ENCODE data around the gene CXCL6. TPM values are rescaled to one million over a fixed set of nuclear protein-coding genes. Genes with fewer than 3 reads are reported as not detected.
A peak's percentile ranks its signal among the peaks of the same experiment; 100 is the strongest.

CXCL6 gene
- total and polyA plus RNA-seq, 7 donors = 0.04 to 0.54 (median 0.14) TPM; not detected in 3

DNA sequence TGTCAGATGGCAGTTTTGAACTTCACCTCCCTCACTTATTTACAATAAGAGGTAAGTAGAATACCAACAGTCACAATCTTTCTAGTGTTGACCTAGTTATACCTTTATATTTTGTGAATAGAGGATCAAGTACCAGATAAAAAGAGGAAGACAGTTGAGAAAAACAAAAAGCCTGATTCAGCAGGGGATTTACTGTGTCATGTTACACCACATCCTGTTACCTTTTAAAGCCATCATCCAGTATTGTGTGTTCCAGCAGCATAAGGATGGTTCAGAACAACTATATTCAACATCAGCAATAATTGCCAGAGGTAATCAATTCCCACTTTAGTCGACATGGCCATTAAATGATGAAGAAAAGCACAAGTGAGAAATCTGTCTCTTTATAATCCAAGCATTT, 21.3 kb upstream of the CXCL6 start:
- Histone ChIP-seq H3K4me3 (no peak overlapping the region), H3K4me1 (no peaks in the 10 kb centered on the region), H3K27ac (no peak overlapping the region), H3K36me3 (ENCODE audit: insufficient read depth in 1 of 2, low read depth in 1 of 2) (no peaks in the 10 kb centered on the region), H3K9me3 (no peaks in the 10 kb centered on the region), H3K27me3 (ENCODE audit: insufficient read depth in 3 of 3, low read length in 2 of 3) (no peaks in the 10 kb centered on the region)
- intact Hi-C loops (cut with DNase I) = no loop called here
- TF ChIP-seq, protein P1, sequence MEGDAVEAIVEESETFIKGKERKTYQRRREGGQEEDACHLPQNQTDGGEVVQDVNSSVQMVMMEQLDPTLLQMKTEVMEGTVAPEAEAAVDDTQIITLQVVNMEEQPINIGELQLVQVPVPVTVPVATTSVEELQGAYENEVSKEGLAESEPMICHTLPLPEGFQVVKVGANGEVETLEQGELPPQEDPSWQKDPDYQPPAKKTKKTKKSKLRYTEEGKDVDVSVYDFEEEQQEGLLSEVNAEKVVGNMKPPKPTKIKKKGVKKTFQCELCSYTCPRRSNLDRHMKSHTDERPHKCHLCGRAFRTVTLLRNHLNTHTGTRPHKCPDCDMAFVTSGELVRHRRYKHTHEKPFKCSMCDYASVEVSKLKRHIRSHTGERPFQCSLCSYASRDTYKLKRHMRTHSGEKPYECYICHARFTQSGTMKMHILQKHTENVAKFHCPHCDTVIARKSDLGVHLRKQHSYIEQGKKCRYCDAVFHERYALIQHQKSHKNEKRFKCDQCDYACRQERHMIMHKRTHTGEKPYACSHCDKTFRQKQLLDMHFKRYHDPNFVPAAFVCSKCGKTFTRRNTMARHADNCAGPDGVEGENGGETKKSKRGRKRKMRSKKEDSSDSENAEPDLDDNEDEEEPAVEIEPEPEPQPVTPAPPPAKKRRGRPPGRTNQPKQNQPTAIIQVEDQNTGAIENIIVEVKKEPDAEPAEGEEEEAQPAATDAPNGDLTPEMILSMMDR (IDR thresholded peaks at IDR 0.05) = no peak
- DNase-seq = no peak
- WGBS, 3 donors = 57 to 65% (median 62%) methylated on average over 1 of the region's 1 CpG
- ATAC-seq = no peak

DNA sequence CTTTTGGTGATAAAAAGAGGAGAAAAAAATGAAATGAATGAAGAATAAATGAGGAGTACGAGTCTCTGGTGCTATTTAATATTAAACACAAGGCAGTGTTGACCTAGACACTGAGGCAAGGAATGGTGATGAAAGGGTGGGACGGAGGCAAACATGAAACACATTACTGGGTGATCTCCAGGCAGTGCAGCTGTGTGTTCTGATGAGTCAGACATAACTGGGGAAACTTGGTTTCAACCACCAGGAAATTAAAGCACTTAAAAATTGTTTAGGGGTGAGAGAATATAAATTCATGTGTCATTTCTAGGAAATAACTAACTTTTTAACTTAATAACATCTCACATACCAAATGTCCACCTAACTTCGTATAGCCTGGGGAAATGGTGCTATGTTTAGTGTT, 19.7 kb upstream of the CXCL6 start:
- TF ChIP-seq, protein P1 (IDR thresholded peaks at IDR 0.05) = no peak
- H3K27ac ChIP-seq = no peak overlapping the region
- no peak for DNase-seq
- H3K4me1 ChIP-seq = no peaks in the 10 kb centered on the region
- no peak overlapping the region for H3K4me3 ChIP-seq
- WGBS, 3 donors = 32 to 46% (median 38%) methylated on average over 3 of the region's 3 CpGs
- peak in 2 of 4 donors; percentile 43 to 59 for ATAC-seq
- intact Hi-C loops (cut with DNase I) = no loop called here
- H3K9me3 ChIP-seq = no peaks in the 10 kb centered on the region
- no peaks in the 10 kb centered on the region for H3K36me3 ChIP-seq (ENCODE audit: insufficient read depth in 1 of 2, low read depth in 1 of 2)
- H3K27me3 ChIP-seq (ENCODE audit: insufficient read depth in 3 of 3, low read length in 2 of 3) = no peaks in the 10 kb centered on the region

DNA sequence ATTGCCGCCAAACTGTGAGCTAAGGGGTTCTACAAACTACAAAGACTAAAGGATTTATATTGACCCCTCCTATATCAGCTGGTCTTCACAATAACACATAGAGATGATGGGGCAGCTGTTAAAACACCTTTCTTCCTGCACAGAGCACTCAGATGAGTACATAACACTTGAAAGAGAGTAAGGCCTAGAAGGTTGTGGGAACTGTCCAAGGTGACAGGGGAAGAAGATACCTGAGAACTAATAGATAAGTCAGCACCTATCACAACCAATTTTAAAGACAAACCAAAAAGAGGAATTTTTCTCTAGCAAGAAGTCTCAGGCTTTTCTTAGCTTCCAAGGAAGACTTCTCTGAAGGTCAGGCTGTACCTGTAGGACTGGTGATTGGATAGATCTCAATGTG, 19.1 kb upstream of the CXCL6 start:
- 72 to 87% (median 85%) methylated on average over 1 of the region's 1 CpG for WGBS, 3 donors
- H3K9me3 ChIP-seq = no peaks in the 10 kb centered on the region
- no peak overlapping the region for H3K4me3 ChIP-seq
- ATAC-seq (no peak), DNase-seq (no peak)
- intact Hi-C loops (cut with DNase I) = no loop called here
- no peak overlapping the region for H3K27ac ChIP-seq
- TF ChIP-seq, protein P1 (IDR thresholded peaks at IDR 0.05) = no peak
- H3K4me1 ChIP-seq = no peaks in the 10 kb centered on the region
- H3K27me3 ChIP-seq (ENCODE audit: insufficient read depth in 3 of 3, low read length in 2 of 3) = no peaks in the 10 kb centered on the region
- no peaks in the 10 kb centered on the region for H3K36me3 ChIP-seq (ENCODE audit: insufficient read depth in 1 of 2, low read depth in 1 of 2)

DNA sequence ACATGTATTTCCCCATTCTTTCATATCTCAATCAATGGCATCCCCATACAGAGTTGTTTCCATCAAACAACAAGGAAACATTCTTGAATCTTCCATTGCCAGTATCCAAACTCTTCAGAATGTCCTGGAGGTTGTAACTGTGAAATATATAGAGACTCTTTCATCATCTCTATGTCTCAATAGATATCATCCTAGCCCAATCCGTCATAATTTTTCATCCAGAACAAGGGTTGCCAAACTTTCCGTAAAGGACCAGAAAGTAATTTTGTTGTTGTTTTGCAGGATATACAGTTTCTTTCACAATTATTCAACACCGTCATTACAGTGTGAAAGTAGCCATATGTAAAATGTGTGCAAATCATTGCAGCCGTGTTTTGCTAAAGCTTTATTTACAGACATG, 15.2 kb upstream of the CXCL6 start:
- WGBS, 3 donors = 85 to 89% (median 88%) methylated on average over 4 of the region's 4 CpGs
- no peak for ATAC-seq
- no peak overlapping the region for H3K27ac ChIP-seq
- H3K36me3 ChIP-seq (ENCODE audit: insufficient read depth in 1 of 2, low read depth in 1 of 2) = no peaks in the 10 kb centered on the region
- TF ChIP-seq, protein P1 (IDR thresholded peaks at IDR 0.05) = no peak
- H3K4me3 ChIP-seq = no peak overlapping the region
- no peak for DNase-seq
- no peaks in the 10 kb centered on the region for H3K27me3 ChIP-seq (ENCODE audit: insufficient read depth in 3 of 3, low read length in 2 of 3)
- H3K9me3 ChIP-seq = no peaks in the 10 kb centered on the region
- intact Hi-C loops (cut with DNase I) = no loop called here
- no peaks in the 10 kb centered on the region for H3K4me1 ChIP-seq

DNA sequence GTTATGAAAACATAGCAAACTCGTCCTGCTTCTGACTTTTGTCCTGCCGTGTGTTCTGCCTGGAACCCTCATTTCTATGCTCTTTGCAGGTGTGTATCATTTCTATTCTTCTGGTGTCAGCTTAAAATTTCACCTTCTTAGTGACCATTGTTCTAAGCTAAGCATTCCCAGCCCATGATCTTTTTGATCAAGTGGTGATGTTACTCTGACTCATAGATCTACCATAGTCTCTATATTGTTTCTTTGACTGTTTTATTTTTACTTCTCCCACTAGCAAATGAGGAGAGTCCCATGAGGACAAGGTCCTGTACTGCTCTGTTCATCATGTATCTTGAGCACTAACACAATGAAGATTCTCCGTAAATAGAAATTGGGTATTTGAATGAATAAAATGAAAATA, 14.1 kb upstream of the CXCL6 start:
- Histone ChIP-seq H3K27me3 (ENCODE audit: insufficient read depth in 3 of 3, low read length in 2 of 3) (no peaks in the 10 kb centered on the region), H3K4me3 (no peak overlapping the region), H3K9me3 (no peaks in the 10 kb centered on the region), H3K36me3 (ENCODE audit: insufficient read depth in 1 of 2, low read depth in 1 of 2) (no peaks in the 10 kb centered on the region), H3K27ac (no peak overlapping the region), H3K4me1 (no peaks in the 10 kb centered on the region)
- 67 to 75% (median 72%) methylated on average over 3 of the region's 3 CpGs for WGBS, 3 donors
- no peak for ATAC-seq
- TF ChIP-seq, protein P1 (IDR thresholded peaks at IDR 0.05) = no peak
- intact Hi-C loops (cut with DNase I) = no loop called here
- no peak for DNase-seq
